IMR-90 (cell line): ENCODE results near the gene CFHR2. TPM values are rescaled to one million over a fixed set of nuclear protein-coding genes. Genes with fewer than 3 reads are reported as not detected.

Source experiments
- ATAC-seq: fragments of 200-7000 bp; cut with Tn5 transposase; 2 replicates; pipeline ENCODE4 v1.9.1; 2020; ENCODE audit warnings: low read depth, mild to moderate bottlenecking, moderate library complexity
- BruUV-seq: library from RNA; stranded (reverse); fragments of 400-500 nt; replicated peaks from 2 replicates; lab custom pipeline; 2021; lab: Mats Ljungman, UMichigan
- CTCF ChIA-PET: fragments of 300-600 bp; formaldehyde crosslinking; extraction: SDS; loops from one replicate; lab custom pipeline; 2021; ENCODE audit warnings: antibody characterized with exemption; lab: Yijun Ruan, JAX
- POLR2A ChIA-PET: fragments of 300-600 bp; sonication (Branson Sonifier 250); formaldehyde crosslinking; loops from one replicate; lab custom pipeline; 2022; ENCODE audit warnings: antibody characterized with exemption; ENCODE audit not compliant: unreplicated experiment; lab: Charles Lee
- DNase-seq: peaks from one replicate; pipeline ENCODE4 v3.0.0; 2013
- H2AFZ ChIP-seq: replicated peaks from 2 replicates; pipeline ENCODE3; 2013; ENCODE audit warnings: low read length, mild to moderate bottlenecking; ENCODE audit not compliant: poor library complexity
- H2AK5ac ChIP-seq: 2 replicates; pipeline ENCODE4 v1.6.1; 2013; ENCODE audit warnings: low read depth, low read length, inconsistent platforms
- H2AK9ac ChIP-seq: replicated peaks from 2 replicates; pipeline ENCODE3; 2013; ENCODE audit warnings: mild to moderate bottlenecking, low read depth, low read length, moderate library complexity; ENCODE audit not compliant: poor library complexity
- H2BK120ac ChIP-seq: 2 replicates; pipeline ENCODE4 v1.6.1; 2013; ENCODE audit warnings: low read depth, low read length, inconsistent platforms
- H2BK15ac ChIP-seq: 3 replicates; pipeline ENCODE4 v1.6.1; 2013; ENCODE audit warnings: low read depth, low read length, inconsistent platforms
- H2BK20ac ChIP-seq: 2 replicates; pipeline ENCODE4 v1.6.1; 2013; ENCODE audit warnings: low read depth, mild to moderate bottlenecking, inconsistent platforms, low read length, moderate library complexity
- H2BK5ac ChIP-seq: 2 replicates; pipeline ENCODE4 v1.6.1; 2013; ENCODE audit warnings: mild to moderate bottlenecking, low read depth, low read length, inconsistent platforms; ENCODE audit not compliant: poor library complexity, severe bottlenecking
- H3K14ac ChIP-seq: replicated peaks from 2 replicates; pipeline ENCODE4 v1.6.1; 2013; ENCODE audit warnings: low read depth, low read length, inconsistent platforms
- H3K18ac ChIP-seq: 2 replicates; pipeline ENCODE4 v1.6.1; 2013; ENCODE audit warnings: low read depth, low read length, control low read depth
- H3K23ac ChIP-seq: 2 replicates; pipeline ENCODE4 v1.6.1; 2013; ENCODE audit warnings: low read depth, low read length, inconsistent platforms
- H3K27ac ChIP-seq: 2 replicates; pipeline ENCODE4 v1.5.1; 2013; ENCODE audit warnings: mild to moderate bottlenecking, control low read depth, low read length; ENCODE audit not compliant: insufficient read depth
- H3K27me3 ChIP-seq: 2 replicates; pipeline ENCODE4 v1.6.1; 2013; ENCODE audit warnings: low read length; ENCODE audit not compliant: control insufficient read depth, insufficient read depth
- H3K36me3 ChIP-seq: 2 replicates; pipeline ENCODE4 v1.6.1; 2013; ENCODE audit warnings: low read length, mixed read lengths; ENCODE audit not compliant: control insufficient read depth, insufficient read depth
- H3K4ac ChIP-seq: 2 replicates; pipeline ENCODE4 v1.6.1; 2013; ENCODE audit warnings: low read depth, low read length, inconsistent platforms
- H3K4me1 ChIP-seq: 2 replicates; pipeline ENCODE4 v1.6.1; 2013; ENCODE audit warnings: low read length, mixed read lengths; ENCODE audit not compliant: control insufficient read depth, insufficient read depth
- H3K4me2 ChIP-seq: 2 replicates; pipeline ENCODE4 v1.6.1; 2013; ENCODE audit warnings: low read depth, mild to moderate bottlenecking, control low read depth, low read length, moderate library complexity
- H3K4me3 ChIP-seq: 2 replicates; pipeline ENCODE4 v1.5.1; 2013; ENCODE audit warnings: low read depth, mild to moderate bottlenecking, control low read depth, low read length, moderate library complexity; ENCODE audit not compliant: insufficient read depth
- H3K56ac ChIP-seq: 2 replicates; pipeline ENCODE4 v1.6.1; 2013; ENCODE audit warnings: low read length, inconsistent platforms; ENCODE audit not compliant: insufficient read depth; ENCODE audit errors: extremely low read depth
- H3K79me1 ChIP-seq, 2 experiments: 2 replicates each; pipeline ENCODE4 v1.6.1; 2013; ENCODE audit warnings: low read length in 2 of 2, inconsistent platforms in 1 of 2, low read depth in 1 of 2
- H3K9ac ChIP-seq: 2 replicates; pipeline ENCODE4 v1.6.1; 2013; ENCODE audit warnings: low read depth, low read length, control low read depth
- H3K9me1 ChIP-seq: 2 replicates; pipeline ENCODE4 v1.6.1; 2013; ENCODE audit warnings: low read length, inconsistent platforms; ENCODE audit not compliant: insufficient read depth
- H3K9me3 ChIP-seq: 2 replicates; pipeline ENCODE4 v1.6.1; 2013; ENCODE audit warnings: low read length; ENCODE audit not compliant: control insufficient read depth, insufficient read depth
- H4K20me1 ChIP-seq: 2 replicates; pipeline ENCODE4 v1.6.1; 2013; ENCODE audit warnings: low read length, inconsistent platforms; ENCODE audit not compliant: insufficient read depth
- H4K5ac ChIP-seq: 2 replicates; pipeline ENCODE4 v1.6.1; 2013; ENCODE audit warnings: mild to moderate bottlenecking, low read depth, low read length, control low read depth
- H4K8ac ChIP-seq, 2 experiments: 2 replicates each; pipeline ENCODE4 v1.6.1; 2013; ENCODE audit warnings: low read depth in 2 of 2, low read length in 2 of 2, control low read depth in 1 of 2, inconsistent platforms in 1 of 2
- H4K91ac ChIP-seq: 2 replicates; pipeline ENCODE4 v1.6.1; 2013; ENCODE audit warnings: low read depth, low read length, inconsistent platforms; ENCODE audit not compliant: insufficient read depth
- BHLHE40 ChIP-seq: fragments of 150-350 bp; IDR thresholded peaks from 2 replicates; pipeline ENCODE4 v1.6.1; 2016; ENCODE audit warnings: mild to moderate bottlenecking, low read depth, low read length
- WGBS, 2 experiments: methylation state at CpG; one replicate each; pipeline versions ENCODE4 v1.1.5 to v1.1.7; 2013; ENCODE audit warnings: missing lambda C conversion rate in 2 of 2; ENCODE audit not compliant: insufficient read length in 1 of 2; ENCODE audit errors: extremely low coverage in 2 of 2; 5-methylcytosine and 5-hydroxymethylcytosine counted together
- dilution Hi-C: fragments of 300-500 bp; cut with HindIII; formaldehyde crosslinking; loops from one replicate; pipeline ENCODE4 v1.14.3; 2018; ENCODE audit warnings: low sequenced_read_pairs; ENCODE audit not compliant: unreplicated experiment
- in situ Hi-C: fragments of 300-500 bp; cut with MboI; formaldehyde crosslinking; loops from 3 replicates; pipeline ENCODE4 v1.14.3; 2019; ENCODE audit warnings: low sequenced_read_pairs, inconsistent platforms, mixed read lengths
- intact Hi-C: fragments of 100-400 bp; cut with micrococcal nuclease; formaldehyde crosslinking; loops from 2 replicates; pipeline ENCODE4 v1.10.0; 2022
- polyA plus RNA-seq, 3 experiments: library from polyadenylated mRNA; depleted of rRNA; stranded (reverse); fragments of >200 nt; gene quantifications; 2 replicates each; pipeline ENCODE4 v1.2.3, GENCODE V29; 2012; ENCODE audit warnings: low replicate concordance in 1 of 3
- total RNA-seq: library from RNA; depleted of rRNA; stranded (reverse); fragments of >200 nt; gene quantifications from 2 replicates; pipeline ENCODE4 v1.2.3, GENCODE V29; 2012

The CFHR2 gene
- total and polyA plus RNA-seq, 2 of the 4 experiments (the other 2 are of a cell fraction), result not detected

GRCh38 chr1:196993916-196994315 is 50.4 kb downstream of the CFHR2 start:
- Histone ChIP-seq H3K9ac (no peak overlapping the region), H3K36me3 (no peaks in the 10 kb centered on the region), H3K56ac (no peak overlapping the region), H4K20me1 (no peaks in the 10 kb centered on the region), H4K5ac (no peak overlapping the region), H3K4me1 (no peaks in the 10 kb centered on the region), H3K18ac (no peak overlapping the region), H3K4ac (no peak overlapping the region), H3K4me3 (no peak overlapping the region), H4K91ac (no peak overlapping the region), H2AFZ (no peak overlapping the region), H3K9me1 (no peaks in the 10 kb centered on the region), H2AK5ac (no peak overlapping the region), H3K9me3 (no peaks in the 10 kb centered on the region), H2AK9ac (no peak overlapping the region), H2BK120ac (no peak overlapping the region), H3K27me3 (no peaks in the 10 kb centered on the region), H2BK5ac (no peak overlapping the region), H4K8ac (no peak overlapping the region), H3K23ac (no peak overlapping the region), H3K4me2 (no peak overlapping the region), H2BK15ac (no peak overlapping the region), H3K79me1 (no peaks in the 10 kb centered on the region), H2BK20ac (no peak overlapping the region), H3K14ac (no peak overlapping the region), H3K27ac (no peak overlapping the region)
- DNase-seq (no peak), ATAC-seq (no peak)
- dilution Hi-C loops (no loop called here), in situ Hi-C loops (no loop called here), intact Hi-C loops (no loop called here)
- 60% methylated on average over 1 of the region's 2 CpGs; no CpG with 5 or more reads in 1 of the 2 experiments for WGBS, 2 experiments
- ChIA-PET CTCF (no interaction called here), POLR2A (no interaction called here)
- BruUV-seq, result no TSS peak
- TF ChIP-seq BHLHE40, result no peak
